SK-MEL-5 (cell line): ENCODE data around the gene EFCAB3. TPM values are rescaled to one million over a fixed set of nuclear protein-coding genes. Genes with fewer than 3 reads are reported as not detected.
"Not testable (repeated sequence)": the region's sequence is repeated elsewhere in the genome, so short reads cannot be mapped to it uniquely, and the experiment has no call there.

ENCODE experiments used
- DNase-seq: peaks from one replicate; pipeline ENCODE4 v3.0.0-alpha.2; 2016; ENCODE audit warnings: low read depth, low spot score
- in situ Hi-C: cut with HindIII; loops from 2 replicates; pipeline ENCODE4 v1.10.0; 2016; ENCODE audit warnings: low sequenced_read_pairs, high pct_unique_total_duplicates, low pct_unique_long_range_greater_than_20kb
- small RNA-seq, 2 experiments: library from RNA; depleted of rRNA; stranded (forward); fragments of <200 nt; gene quantifications; one replicate each; pipeline ENCODE3, GENCODE V24; 2014
- total RNA-seq: library from RNA; depleted of rRNA; stranded (reverse); fragments of >200 nt; shearing (Covaris generic); gene quantifications from 2 replicates; pipeline ENCODE4 v1.2.3, GENCODE V29; 2014; rRNA removed

The EFCAB3 gene
- total RNA-seq, 1 experiment from 2014 or later = not detected

DNA sequence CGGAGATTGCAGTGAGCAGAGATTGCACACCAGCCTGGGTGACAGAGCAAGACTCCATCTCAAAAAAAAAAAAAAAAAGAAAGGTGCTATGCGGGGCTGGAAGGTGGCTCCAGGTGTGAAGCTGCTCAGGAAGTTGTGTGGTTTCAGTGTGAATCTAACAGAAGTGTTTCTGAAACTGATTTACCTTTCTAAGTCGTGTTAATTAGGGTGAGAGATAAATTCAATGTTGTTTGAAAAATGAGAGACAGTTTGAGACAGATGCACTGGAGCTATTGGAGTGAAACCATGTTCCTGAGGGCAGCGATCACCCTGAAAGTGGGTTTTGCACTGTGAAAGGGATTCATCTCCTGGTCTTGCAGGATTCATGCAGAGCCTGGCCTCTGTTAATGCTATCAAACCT, 73.3 kb downstream of the EFCAB3 start:
- DNase-seq, in situ Hi-C loops: not testable (repeated sequence)

DNA sequence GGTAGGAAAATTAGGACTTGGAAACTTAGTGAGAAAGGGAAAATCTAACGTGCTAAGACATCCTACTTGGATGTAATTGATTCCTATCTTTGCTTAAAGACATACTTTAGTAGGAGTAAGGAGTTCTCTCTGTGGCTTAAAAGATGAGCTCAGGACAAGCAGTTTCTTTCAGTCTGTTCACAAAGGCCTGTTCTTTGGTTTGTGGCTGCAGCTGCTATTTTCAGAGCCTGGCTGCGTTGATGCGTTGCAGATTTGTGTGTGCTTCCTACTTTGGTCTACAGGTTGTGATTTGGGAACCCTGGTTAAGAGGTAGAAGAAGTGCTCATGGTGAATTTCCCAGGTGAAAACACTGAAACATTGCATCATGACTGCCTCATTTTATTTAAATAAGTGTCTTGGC, 73.8 kb downstream of the EFCAB3 start:
- DNase-seq = peak; percentile 63

DNA sequence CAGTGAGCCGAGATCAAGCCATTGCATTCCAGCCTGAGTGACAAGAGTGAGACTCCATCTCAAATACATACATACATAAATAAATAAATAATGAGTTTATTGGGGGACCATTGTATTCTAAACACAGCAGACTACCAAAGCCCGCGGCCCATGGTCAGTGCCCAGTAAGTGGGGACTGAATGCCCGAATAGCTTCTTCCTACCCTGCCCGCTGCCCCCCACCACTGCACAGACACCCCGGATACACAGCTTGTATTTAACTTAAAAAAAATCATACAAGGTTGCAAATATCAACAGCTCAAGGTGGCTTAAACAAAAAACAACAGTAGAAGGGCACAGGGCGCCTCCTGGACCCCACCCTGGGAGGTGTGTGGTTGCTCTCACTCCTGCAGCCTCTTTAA, 75.7 kb downstream of the EFCAB3 start:
- DNase-seq = no peak
- in situ Hi-C loops = no loop called here

More for the DNA sequence above, 73.8 kb downstream of the EFCAB3 start:
- in situ Hi-C loops = not testable (repeated sequence)

DNA sequence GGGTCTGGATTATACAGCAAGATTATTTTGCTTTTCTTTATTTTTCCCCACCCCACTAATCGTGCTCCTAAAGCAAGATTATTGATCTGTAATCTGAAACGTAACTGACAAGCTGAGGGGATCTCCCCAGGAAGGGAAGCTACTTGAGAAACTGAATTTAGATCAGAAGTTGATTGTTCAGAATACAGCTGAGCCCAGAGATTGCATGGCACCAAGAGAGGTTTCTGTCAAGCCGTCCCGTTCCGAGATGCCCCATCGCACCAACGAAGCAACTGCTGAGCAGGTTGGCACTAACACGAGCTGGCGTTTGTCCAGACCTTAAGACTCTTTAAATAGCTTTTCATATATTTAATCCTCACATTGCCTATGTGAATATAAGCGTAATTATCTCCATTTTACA, 78.1 kb downstream of the EFCAB3 start:
- DNase-seq, in situ Hi-C loops: not testable (repeated sequence)

DNA sequence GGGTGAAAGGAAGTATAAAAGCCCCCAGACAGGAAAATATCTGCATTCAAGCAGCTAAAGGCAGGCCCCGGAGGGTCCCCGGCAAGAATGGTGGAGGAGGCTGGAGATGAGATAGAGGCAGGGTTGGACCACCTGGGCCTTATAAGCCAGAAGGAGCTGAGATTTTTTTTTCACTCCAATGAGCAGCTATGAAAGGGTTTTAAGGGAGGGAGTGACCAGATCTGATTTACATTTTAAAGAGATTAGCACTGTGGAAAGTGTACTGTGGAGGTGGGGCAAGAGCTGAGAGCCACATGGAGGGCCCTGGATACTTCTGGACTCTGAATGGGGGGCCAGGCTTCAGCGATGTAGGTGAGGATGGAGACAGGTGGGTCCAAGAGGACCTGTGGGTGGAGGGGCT, 84.1 kb downstream of the EFCAB3 start:
- DNase-seq, in situ Hi-C loops: not testable (repeated sequence)

DNA sequence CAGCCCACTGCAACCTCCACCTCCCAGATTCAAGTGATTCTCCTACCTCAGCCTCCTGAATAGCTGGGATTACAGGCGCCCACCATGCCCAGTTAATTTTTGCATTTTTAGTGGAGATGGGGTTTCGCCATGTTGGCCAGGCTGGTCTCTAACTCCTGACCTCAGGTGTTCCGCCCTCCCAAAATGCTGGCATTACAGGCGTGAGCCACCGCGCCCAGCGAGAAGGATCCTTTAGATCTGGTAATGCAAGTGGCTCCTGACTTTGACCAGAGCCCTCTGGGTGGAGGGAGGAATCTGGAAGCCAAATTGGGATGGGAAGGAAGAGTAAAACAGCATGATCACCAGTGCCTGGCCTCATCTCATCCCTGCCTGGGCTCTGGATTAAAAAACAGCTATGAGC, 84.9 kb downstream of the EFCAB3 start:
- in situ Hi-C loops, DNase-seq: not testable (repeated sequence)

Small RNAs within 50 kb of the gene (small RNA-seq; reads per million reads assigned to genes)
- 0 reads per million in 2 experiments for gene RNU7-52P

Other genes with a start within 250 kb of the EFCAB3 start
- gene METTL2A, start 43.3 kb downstream of the EFCAB3 start, total RNA-seq = 41.3 and 43.7 TPM in 2 replicates
- 54.4 and 57.2 TPM in 2 replicates for gene TLK2, start 98.3 kb downstream of the EFCAB3 start, total RNA-seq
- gene MRC2, start 247.1 kb downstream of the EFCAB3 start, total RNA-seq = 7.6 and 8.0 TPM in 2 replicates